Chondrocyte (in vitro differentiated cells): Measurements from ENCODE around the gene LFNG. TPM values are rescaled to one million over a fixed set of nuclear protein-coding genes. Genes with fewer than 3 reads are reported as not detected.
A peak's percentile ranks its signal among the peaks of the same experiment; 100 is the strongest.

ENCODE experiments used
- DNase-seq: peaks from one replicate; pipeline ENCODE4 v3.0.0; 2021; ENCODE audit warnings: mixed read lengths, low spot score
- H3K27ac Mint-ChIP-seq: one replicate; pipeline ENCODE4 v1.8.0; 2021; ENCODE audit warnings: mild to moderate bottlenecking, moderate library complexity, mixed read lengths; ENCODE audit not compliant: unreplicated experiment
- H3K27me3 Mint-ChIP-seq: 2 replicates; pipeline ENCODE4 v1.8.0; 2021; ENCODE audit warnings: low read depth, mixed read lengths
- H3K36me3 Mint-ChIP-seq: 2 replicates; pipeline ENCODE4 v1.8.0; 2021; ENCODE audit warnings: low read depth, mixed read lengths
- H3K4me1 Mint-ChIP-seq: 2 replicates; pipeline ENCODE4 v1.8.0; 2021; ENCODE audit warnings: low read depth, mild to moderate bottlenecking, mixed read lengths
- H3K4me3 Mint-ChIP-seq: one replicate; pipeline ENCODE4 v1.8.0; 2021; ENCODE audit warnings: mild to moderate bottlenecking, moderate library complexity, mixed read lengths; ENCODE audit not compliant: unreplicated experiment
- H3K9me3 Mint-ChIP-seq: 2 replicates; pipeline ENCODE4 v1.8.0; 2021; ENCODE audit warnings: low read depth, mixed read lengths
- total RNA-seq: library from RNA; stranded (reverse); gene quantifications from 3 replicates; pipeline ENCODE4 v1.2.1, GENCODE V29; 2021
- TF ChIP-seq, protein P1 (sequence below): fragments of 200-600 bp; sonication (generic); IDR thresholded peaks from 2 replicates; pipeline ENCODE4 v1.5.0; 2021; ENCODE audit warnings: antibody characterized with exemption, mild to moderate bottlenecking, moderate library complexity

LFNG gene
- total RNA-seq, 1 donor from 2014 or later, result 39.9 TPM

DNA sequence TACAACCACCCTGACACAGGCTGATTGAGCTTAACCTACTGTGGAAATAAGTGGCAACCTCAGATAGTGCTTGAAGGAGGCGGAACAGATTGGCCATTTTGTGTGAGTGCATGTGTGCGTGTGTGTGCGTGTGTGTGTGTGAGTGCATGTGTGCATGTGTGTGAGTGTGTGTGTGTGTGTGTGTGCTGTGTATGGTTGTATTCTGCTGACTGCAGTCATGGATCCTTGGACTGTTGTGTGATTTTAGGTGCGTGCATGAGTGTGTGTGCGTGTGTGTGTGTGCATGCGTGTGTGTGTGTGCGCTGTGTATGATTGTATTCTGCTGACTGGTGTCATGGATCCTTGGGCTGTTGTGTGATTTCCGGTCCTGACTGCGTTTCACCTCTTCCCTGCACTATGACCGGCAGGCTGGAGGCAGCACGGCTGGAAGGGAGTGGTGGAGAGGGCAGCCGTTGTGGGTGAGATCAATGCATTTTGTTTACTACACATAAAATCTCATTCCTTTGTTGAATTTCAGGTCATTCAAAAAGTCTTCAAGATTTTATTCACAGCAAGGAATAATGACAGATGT lies 45.5 kb downstream of the LFNG start:
- H3K4me3 Mint-ChIP-seq, result no peak overlapping the region
- no peaks in the 10 kb centered on the region for H3K9me3 Mint-ChIP-seq
- no peak for DNase-seq
- TF ChIP-seq, protein P1, sequence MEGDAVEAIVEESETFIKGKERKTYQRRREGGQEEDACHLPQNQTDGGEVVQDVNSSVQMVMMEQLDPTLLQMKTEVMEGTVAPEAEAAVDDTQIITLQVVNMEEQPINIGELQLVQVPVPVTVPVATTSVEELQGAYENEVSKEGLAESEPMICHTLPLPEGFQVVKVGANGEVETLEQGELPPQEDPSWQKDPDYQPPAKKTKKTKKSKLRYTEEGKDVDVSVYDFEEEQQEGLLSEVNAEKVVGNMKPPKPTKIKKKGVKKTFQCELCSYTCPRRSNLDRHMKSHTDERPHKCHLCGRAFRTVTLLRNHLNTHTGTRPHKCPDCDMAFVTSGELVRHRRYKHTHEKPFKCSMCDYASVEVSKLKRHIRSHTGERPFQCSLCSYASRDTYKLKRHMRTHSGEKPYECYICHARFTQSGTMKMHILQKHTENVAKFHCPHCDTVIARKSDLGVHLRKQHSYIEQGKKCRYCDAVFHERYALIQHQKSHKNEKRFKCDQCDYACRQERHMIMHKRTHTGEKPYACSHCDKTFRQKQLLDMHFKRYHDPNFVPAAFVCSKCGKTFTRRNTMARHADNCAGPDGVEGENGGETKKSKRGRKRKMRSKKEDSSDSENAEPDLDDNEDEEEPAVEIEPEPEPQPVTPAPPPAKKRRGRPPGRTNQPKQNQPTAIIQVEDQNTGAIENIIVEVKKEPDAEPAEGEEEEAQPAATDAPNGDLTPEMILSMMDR, result no peak
- no peaks in the 10 kb centered on the region for H3K27me3 Mint-ChIP-seq
- H3K27ac Mint-ChIP-seq, result no peak overlapping the region
- peaks cover 5% of the 10 kb centered on the region for H3K36me3 Mint-ChIP-seq
- peaks cover 23% of the 10 kb centered on the region for H3K4me1 Mint-ChIP-seq

DNA sequence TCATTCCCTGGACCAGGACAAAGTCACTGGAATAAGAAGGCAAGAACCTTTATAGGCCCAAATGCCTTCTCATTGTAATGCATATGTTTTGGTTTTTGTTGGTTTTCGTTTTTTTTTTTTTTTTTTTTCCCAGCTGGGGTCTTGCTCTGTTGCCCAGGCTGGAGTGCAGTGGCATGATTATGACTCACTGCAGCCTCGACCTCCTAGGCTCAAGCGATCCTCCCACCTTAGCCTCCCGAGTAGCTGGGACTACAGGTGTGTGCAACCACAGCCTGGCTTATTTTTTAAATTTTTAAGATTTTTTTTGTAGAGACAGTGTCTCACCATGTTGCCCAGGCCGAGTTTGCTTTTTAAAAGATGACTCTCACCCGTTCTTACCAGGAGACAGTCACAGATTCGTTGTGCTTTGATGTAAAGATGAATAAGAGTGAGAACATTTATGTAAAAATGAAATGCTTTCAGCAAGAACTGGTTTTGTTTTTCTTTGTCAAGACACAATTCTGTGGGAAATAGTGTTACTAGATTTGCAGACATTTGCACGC lies 46.8 kb downstream of the LFNG start:
- H3K9me3 Mint-ChIP-seq, result no peaks in the 10 kb centered on the region
- H3K36me3 Mint-ChIP-seq, result peaks cover 6% of the 10 kb centered on the region
- peak overlapping the region; percentile 59 for H3K4me3 Mint-ChIP-seq
- H3K4me1 Mint-ChIP-seq, result peaks cover 21% of the 10 kb centered on the region
- TF ChIP-seq, protein P1, result no peak
- H3K27me3 Mint-ChIP-seq, result no peaks in the 10 kb centered on the region
- peak overlapping the region; percentile 86 for H3K27ac Mint-ChIP-seq
- no peak for DNase-seq

DNA sequence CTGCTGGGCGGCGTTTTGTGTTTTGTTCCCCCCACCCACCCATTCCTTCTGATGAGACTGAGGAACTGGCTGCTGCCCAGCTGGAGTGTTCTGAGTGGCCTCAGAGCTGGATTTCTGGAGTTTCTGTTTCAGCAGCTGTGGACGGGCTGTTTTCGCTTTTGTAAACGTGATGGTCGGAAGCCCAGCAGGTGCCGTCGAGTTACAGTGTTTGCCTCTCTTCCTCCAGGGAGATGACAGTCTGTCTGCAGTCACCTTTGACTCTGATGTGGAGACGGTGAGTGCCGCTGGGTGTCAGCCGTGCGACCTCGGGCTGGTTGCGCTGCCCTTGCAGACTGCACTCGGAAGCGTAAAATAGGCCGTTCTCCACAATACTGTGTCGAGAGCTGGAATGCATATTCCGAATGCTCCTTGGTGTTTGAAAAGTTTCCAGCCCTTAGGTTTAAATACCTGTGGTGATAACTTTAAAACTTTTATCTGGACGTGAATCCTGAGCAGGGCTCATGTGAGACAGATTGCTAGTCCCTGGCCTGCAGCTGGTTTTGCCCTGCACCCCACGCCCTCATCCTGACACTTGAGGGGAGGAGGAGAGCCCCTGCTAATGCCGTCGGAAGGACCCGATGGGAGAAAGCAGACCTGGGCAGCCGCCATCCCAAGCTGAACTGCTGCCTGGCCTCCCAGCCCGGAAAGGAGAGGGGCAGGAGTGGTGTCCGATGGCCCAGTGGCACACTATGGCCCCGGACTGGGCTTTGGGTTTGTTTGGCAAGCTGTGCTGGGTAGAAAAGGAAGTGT lies 47.5 kb downstream of the LFNG start:
- DNase-seq, result no peak
- H3K27ac Mint-ChIP-seq, result peak overlapping the region; percentile 86
- H3K4me1 Mint-ChIP-seq, result peaks cover 18% of the 10 kb centered on the region
- H3K27me3 Mint-ChIP-seq, result no peaks in the 10 kb centered on the region
- H3K36me3 Mint-ChIP-seq, result peaks cover 6% of the 10 kb centered on the region
- peak overlapping the region; percentile 59 for H3K4me3 Mint-ChIP-seq
- TF ChIP-seq, protein P1, result no peak
- H3K9me3 Mint-ChIP-seq, result no peaks in the 10 kb centered on the region

DNA sequence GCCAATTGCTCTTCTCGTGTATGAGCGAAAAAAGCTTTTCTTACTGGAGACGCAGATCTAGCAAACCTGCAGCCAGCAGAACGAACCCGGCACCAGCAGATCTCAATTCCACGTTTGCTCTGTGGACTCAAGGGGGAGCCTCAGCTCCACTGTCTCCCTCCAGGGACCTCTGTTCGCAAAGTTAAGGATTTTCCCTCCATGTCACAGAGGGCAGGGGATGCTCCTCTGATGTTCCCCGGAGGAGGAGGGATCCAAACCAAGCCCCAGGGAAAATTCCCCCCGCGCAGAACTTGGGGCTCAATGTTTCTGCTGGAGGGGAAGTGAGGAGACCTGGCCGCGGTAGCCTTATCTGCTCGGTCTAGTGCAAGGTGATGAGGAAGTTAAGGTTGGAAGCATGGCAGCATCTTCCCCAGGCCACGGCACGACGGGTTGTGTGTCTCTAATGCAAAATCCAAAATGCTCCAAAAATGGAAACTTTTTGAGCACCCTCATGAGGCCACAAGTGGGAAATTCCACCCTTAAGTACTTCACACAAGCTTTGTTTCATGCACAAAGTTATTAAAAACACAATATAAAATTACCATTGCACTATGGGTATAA lies 48.2 kb downstream of the LFNG start:
- DNase-seq, result no peak
- TF ChIP-seq, protein P1, result peak; percentile 80
- no peak overlapping the region for H3K27ac Mint-ChIP-seq
- no peak overlapping the region for H3K4me3 Mint-ChIP-seq
- H3K9me3 Mint-ChIP-seq, result no peaks in the 10 kb centered on the region
- H3K36me3 Mint-ChIP-seq, result peaks cover 6% of the 10 kb centered on the region
- peaks cover 21% of the 10 kb centered on the region for H3K4me1 Mint-ChIP-seq
- H3K27me3 Mint-ChIP-seq, result no peaks in the 10 kb centered on the region

DNA sequence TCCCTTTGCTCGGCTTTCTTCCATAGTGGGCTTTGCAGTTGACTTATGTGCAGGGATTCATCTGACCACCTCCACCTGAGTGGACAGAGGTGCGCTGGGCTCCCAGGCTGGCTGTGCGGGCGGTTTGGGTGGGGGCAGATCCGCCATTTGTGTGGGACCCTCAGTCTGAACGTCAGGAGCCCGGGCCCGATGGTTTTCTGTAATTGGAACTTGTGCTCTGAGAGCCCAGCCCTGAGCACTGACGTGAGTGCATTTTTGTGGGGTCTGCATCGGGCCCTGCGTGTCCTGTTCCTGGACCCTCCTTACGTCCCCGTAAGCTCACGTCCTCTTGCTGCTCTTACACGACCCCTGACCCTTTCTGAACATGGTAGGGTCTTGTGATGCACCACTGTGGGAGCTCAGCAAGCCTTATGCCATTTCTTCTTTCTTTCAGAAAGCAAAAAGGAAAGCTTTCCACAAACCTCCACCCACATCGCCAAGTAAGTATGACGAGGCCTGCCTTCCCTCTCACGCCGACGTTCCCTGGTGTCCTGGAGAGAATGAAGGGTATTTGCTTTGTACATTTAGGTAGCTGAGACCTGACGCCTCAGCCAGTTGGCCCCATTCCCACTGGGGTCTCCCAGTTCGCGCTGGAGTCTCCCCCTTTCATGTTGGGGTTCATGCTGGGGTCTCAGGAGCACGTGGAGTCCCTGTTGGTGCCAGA lies 49.1 kb downstream of the LFNG start:
- H3K27ac Mint-ChIP-seq, result no peak overlapping the region
- no peaks in the 10 kb centered on the region for H3K27me3 Mint-ChIP-seq
- H3K4me3 Mint-ChIP-seq, result no peak overlapping the region

More for the DNA sequence above, 49.1 kb downstream of the LFNG start:
- TF ChIP-seq, protein P1, result no peak
- Mint-ChIP-seq H3K9me3 (no peaks in the 10 kb centered on the region), H3K36me3 (peaks cover 8% of the 10 kb centered on the region), H3K4me1 (peaks cover 21% of the 10 kb centered on the region)
- DNase-seq, result no peak
